Muscle of leg (tissue), 16 donors: ENCODE measurements around the gene SEC11C. TPM values are rescaled to one million over a fixed set of nuclear protein-coding genes. Genes with fewer than 3 reads are reported as not detected.
A peak's percentile ranks its signal among the peaks of the same experiment; 100 is the strongest.

Experiments
- DNase-seq: peaks from one replicate; pipeline ENCODE4 v3.0.0; 2013
- H3K27ac ChIP-seq: one replicate; pipeline ENCODE4 v1.5.1; 2013; ENCODE audit warnings: mild to moderate bottlenecking, low read length, control low read depth
- H3K27me3 ChIP-seq: one replicate; pipeline ENCODE4 v1.6.1; 2013; ENCODE audit warnings: low read length; ENCODE audit not compliant: control insufficient read depth, insufficient read depth
- H3K36me3 ChIP-seq: one replicate; pipeline ENCODE4 v1.6.1; 2013; ENCODE audit warnings: low read length; ENCODE audit not compliant: control insufficient read depth, insufficient read depth
- H3K4me1 ChIP-seq: one replicate; pipeline ENCODE4 v1.6.1; 2013; ENCODE audit warnings: low read length; ENCODE audit not compliant: control insufficient read depth, insufficient read depth
- H3K4me3 ChIP-seq: one replicate; pipeline ENCODE4 v1.5.1; 2013; ENCODE audit warnings: low read length, control low read depth
- H3K9me3 ChIP-seq: replicated peaks from 2 replicates; pipeline ENCODE4 v1.6.1; 2013; ENCODE audit warnings: low read depth, low read length; ENCODE audit not compliant: control insufficient read depth
- WGBS: methylation state at CpG from one replicate; pipeline ENCODE4 v1.1.5; 2013; ENCODE audit warnings: missing lambda C conversion rate; ENCODE audit not compliant: insufficient coverage; 5-methylcytosine and 5-hydroxymethylcytosine counted together
- long read RNA-seq, 11 donors: transcript quantifications; one replicate each; lab custom pipeline, GENCODE V29; 2026
- polyA plus RNA-seq, 8 donors: library from polyadenylated mRNA; unstranded; fragments of 120-200 nt; gene quantifications; one replicate each; pipeline versions ENCODE4 v1.2.1 to v1.2.3, GENCODE V29; 2013; ENCODE audit warnings: inconsistent platforms in 1 of 8, low replicate concordance in 1 of 8; ENCODE audit not compliant: insufficient read length in 8 of 8, insufficient read depth in 1 of 8
- total RNA-seq: library from RNA; stranded (reverse); fragments of 120-200 nt; gene quantifications from one replicate; pipeline ENCODE4 v1.2.4, GENCODE V29; 2013

SEC11C gene
- total RNA-seq (10.8 TPM), polyA plus RNA-seq (10 to 100 TPM in 3 of 8 donors, 1 to 10 TPM in 5; 8.2 to 11.5 (median 9.4) TPM)
- long read RNA-seq, donor 1, transcript SEC11C-204 (6 exons, 1,202 nt): major isoform, 6 of 6 reads
- long read RNA-seq, donor 1, partial matches to known transcripts: 0 of 6 reads
- long read RNA-seq, donor 1, other reads (novel, unspliced or antisense): 0 of 6 reads
- long read RNA-seq, donor 2: 0 reads
- long read RNA-seq, donor 3, partial matches to known transcripts: 0 of 4 reads
- long read RNA-seq, donor 3, other reads (novel, unspliced or antisense): 0 of 4 reads
- long read RNA-seq, donor 4, partial matches to known transcripts: 0 of 5 reads
- long read RNA-seq, donor 4, other reads (novel, unspliced or antisense): 0 of 5 reads
- long read RNA-seq, donor 5, transcript SEC11C-204 (6 exons, 1,202 nt): major isoform, 7 of 10 reads
- long read RNA-seq, donor 5, partial matches to known transcripts: 0 of 10 reads
- long read RNA-seq, donor 5, other reads (novel, unspliced or antisense): 0 of 10 reads
- long read RNA-seq, donor 6, transcript SEC11C-204 (6 exons, 1,202 nt): major isoform, 8 of 11 reads
- long read RNA-seq, donor 6, partial matches to known transcripts: 0 of 11 reads
- long read RNA-seq, donor 6, other reads (novel, unspliced or antisense): 0 of 11 reads
- long read RNA-seq, donor 7, partial matches to known transcripts: 0 of 6 reads
- long read RNA-seq, donor 7, other reads (novel, unspliced or antisense): 0 of 6 reads
- long read RNA-seq, donor 8, transcript SEC11C-204 (6 exons, 1,202 nt): major isoform, 5 of 5 reads
- long read RNA-seq, donor 8, partial matches to known transcripts: 0 of 5 reads
- long read RNA-seq, donor 8, other reads (novel, unspliced or antisense): 0 of 5 reads
- long read RNA-seq, donor 9, partial matches to known transcripts: 0 of 4 reads
- long read RNA-seq, donor 9, other reads (novel, unspliced or antisense): 0 of 4 reads
- long read RNA-seq, donor 10, partial matches to known transcripts: 0 of 7 reads
- long read RNA-seq, donor 10, other reads (novel, unspliced or antisense): 0 of 7 reads
- long read RNA-seq, donor 11, partial matches to known transcripts: 0 of 7 reads
- long read RNA-seq, donor 11, other reads (novel, unspliced or antisense): 0 of 7 reads

- H3K4me3 ChIP-seq: peak within 1 kb of the TSS; percentile 71
- peak within 1 kb of the TSS; percentile 74 for H3K27ac ChIP-seq
- H3K36me3 ChIP-seq: no peaks in the 10 kb centered on the region
- H3K9me3 ChIP-seq: no peaks in the 10 kb centered on the region
- H3K4me1 ChIP-seq: peaks cover 6% of the 10 kb centered on the region
- peak; percentile 96 for DNase-seq
- H3K27me3 ChIP-seq: peaks cover 12% of the 10 kb centered on the region
- under 1% methylated on average over 47 of the region's 55 CpGs for WGBS
These were observed at the start of gene SEC11C for GRCh38 chr18:59139615-59140301. Gene SEC11C, plus strand, starts transcription at chr18:59139884. Its CDS starts 65 bp downstream, at chr18:59139949.

DNA sequence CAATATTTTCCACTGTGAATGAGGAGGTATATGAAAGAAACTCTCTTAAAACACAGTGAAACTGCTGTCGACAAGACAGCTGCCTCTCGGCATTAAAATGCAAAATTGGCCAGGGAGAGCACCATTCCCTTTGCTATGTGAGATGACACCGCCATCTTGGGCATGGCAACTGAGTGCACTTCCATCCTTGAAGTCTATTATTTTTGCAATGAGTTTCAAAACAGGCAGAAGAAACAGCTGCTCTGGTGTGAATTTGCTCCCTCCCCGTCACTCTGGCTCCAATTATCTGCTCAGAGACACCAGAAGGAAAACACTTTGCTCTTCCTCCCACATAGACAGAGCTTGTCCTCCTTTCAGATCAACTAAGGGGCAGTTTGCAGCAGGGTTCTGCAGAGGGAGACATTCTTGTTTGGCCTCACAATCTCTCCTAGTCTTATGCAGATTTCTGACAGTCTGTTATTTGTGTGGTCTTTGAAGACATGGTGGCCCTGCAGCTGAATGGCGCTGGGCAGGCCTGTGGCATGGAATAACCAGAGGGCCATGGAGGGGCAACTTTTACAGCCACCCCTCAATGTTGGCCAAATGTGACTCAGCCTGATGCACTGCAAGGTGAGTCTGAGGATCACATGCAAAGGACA lies 48.6 kb upstream of the SEC11C start:
- H3K4me3 ChIP-seq: no peak overlapping the region
- 76% methylated on average over 5 of the region's 5 CpGs for WGBS
- no peak overlapping the region for H3K27ac ChIP-seq
- H3K9me3 ChIP-seq: no peaks in the 10 kb centered on the region
- no peaks in the 10 kb centered on the region for H3K36me3 ChIP-seq
- DNase-seq: no peak
- no peaks in the 10 kb centered on the region for H3K4me1 ChIP-seq
- no peaks in the 10 kb centered on the region for H3K27me3 ChIP-seq

DNA sequence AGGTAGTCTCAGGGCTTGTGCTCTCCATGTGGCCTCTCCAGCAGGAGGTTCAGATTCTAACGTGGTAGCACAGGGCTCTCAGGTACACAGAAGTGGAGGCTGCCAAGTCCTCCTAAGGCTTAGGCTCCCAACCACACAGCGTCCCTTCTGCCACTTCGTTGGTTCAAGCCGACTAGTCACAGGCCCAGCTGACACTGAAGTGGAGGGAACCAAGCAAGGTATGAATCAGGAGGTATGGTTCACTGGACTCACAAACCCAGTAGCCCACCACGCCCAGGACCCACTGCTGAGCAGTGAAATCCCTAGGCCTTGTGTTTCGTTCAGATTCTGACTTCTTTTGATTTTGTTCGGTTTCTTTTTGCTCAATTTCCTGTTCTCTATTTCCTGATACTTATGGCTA lies 46.0 kb upstream of the SEC11C start:
- Histone ChIP-seq H3K9me3 (no peaks in the 10 kb centered on the region), H3K36me3 (no peaks in the 10 kb centered on the region), H3K27ac (no peak overlapping the region), H3K27me3 (no peaks in the 10 kb centered on the region), H3K4me3 (no peak overlapping the region), H3K4me1 (no peaks in the 10 kb centered on the region)
- WGBS: 86% methylated on average over 3 of the region's 7 CpGs
- no peak for DNase-seq

- no peak for DNase-seq
- H3K9me3 ChIP-seq: no peaks in the 10 kb centered on the region
- 87% methylated on average over 3 of the region's 5 CpGs for WGBS
- H3K36me3 ChIP-seq: no peaks in the 10 kb centered on the region
- no peaks in the 10 kb centered on the region for H3K4me1 ChIP-seq
- peaks cover under 1% of the 10 kb centered on the region for H3K27me3 ChIP-seq
- no peak overlapping the region for H3K27ac ChIP-seq
- no peak overlapping the region for H3K4me3 ChIP-seq
These were observed 45.1 kb upstream of the SEC11C start for GRCh38 chr18:59094569-59094968.

DNA sequence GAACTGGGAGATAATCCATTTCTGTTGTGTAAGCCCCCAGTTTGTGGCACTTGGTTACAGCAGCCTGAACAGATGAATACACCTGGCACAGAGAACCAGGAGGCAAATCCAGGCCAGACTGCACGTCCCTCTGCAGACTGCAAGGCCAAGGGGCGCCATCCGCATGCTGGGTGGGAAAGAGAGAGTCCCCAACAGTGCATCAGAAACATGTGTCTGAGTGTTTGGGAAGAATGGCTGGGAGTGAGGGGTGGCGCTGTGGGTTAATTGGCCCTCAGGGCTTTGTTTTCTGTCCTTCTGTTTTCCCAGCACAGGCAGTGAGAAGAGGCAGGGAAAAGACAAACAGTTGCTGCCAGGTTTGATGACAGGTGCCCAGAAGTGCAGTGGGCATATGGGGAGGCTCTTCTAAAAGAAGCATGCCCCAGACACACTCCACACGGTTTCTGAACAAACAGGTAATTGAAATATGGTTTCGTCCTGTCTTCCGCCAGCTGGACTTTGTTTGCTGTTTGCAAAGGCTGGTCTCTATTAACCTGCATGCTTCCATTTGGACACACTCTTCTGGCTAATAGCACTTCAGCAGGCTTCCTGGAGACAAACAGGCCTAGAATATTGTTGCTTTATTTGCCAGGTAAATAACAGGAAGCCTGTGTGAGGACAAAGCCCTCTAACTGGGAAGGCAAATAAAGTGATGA lies 43.4 kb upstream of the SEC11C start:
- WGBS: 42% methylated on average over 4 of the region's 7 CpGs
- Histone ChIP-seq H3K27ac (no peak overlapping the region), H3K27me3 (peaks cover 3% of the 10 kb centered on the region), H3K36me3 (no peaks in the 10 kb centered on the region), H3K4me3 (no peak overlapping the region), H3K9me3 (no peaks in the 10 kb centered on the region), H3K4me1 (no peaks in the 10 kb centered on the region)
- DNase-seq: no peak

DNA sequence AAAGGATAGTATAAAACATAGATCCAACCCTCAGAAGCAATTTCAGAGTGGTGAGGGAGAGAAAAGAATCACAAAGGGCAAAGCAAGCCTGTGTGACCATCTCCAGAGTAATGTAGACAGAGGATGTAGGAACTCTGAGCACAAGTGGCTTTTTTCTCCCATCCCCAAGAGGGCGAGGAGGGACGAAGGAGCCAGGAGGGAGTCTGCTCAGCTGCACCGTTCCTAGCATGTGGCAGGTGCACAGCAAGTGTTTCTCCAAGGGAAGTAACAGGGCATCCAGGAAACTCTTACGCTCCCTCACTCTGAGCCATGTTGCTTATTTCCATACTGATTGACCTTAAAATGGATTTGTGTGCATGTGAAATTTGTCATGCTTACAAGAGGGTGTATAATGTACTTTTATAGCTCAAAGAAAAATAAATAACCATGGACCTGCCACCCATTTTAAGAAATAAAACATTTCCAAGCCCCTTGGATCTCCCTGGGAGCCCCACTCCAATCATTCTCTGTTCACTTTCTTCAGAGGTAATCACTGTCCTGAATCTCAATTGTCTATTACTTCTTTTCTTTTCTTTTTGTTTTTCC lies 37.8 kb upstream of the SEC11C start:
- Histone ChIP-seq H3K4me1 (no peaks in the 10 kb centered on the region), H3K9me3 (no peaks in the 10 kb centered on the region), H3K4me3 (no peak overlapping the region), H3K27me3 (peaks cover 5% of the 10 kb centered on the region), H3K36me3 (no peaks in the 10 kb centered on the region), H3K27ac (no peak overlapping the region)
- no peak for DNase-seq
- 20% methylated on average over 2 of the region's 4 CpGs for WGBS

DNA sequence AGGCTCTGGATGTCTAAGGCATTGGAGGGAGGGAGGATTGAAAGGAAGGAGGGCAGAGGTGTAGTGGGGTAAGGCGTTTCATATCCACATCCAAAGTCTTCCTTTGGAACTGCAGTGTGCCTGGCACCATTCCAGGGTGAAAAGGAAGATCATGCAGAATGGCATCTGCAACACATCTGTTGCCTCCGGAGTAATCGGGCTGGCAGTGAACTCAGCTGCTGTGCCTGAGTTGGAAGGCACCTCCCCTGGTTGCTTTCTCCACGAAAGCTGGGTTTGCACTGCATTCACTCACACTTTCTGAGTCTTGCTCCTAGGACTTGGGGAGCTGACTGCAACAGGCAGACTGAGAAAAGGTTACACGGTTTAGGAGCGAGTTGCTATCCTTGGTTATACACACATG lies 30.3 kb upstream of the SEC11C start:
- Histone ChIP-seq H3K36me3 (no peaks in the 10 kb centered on the region), H3K27me3 (peaks cover 10% of the 10 kb centered on the region), H3K4me1 (peaks cover 2% of the 10 kb centered on the region), H3K4me3 (no peak overlapping the region), H3K27ac (no peak overlapping the region), H3K9me3 (no peaks in the 10 kb centered on the region)
- DNase-seq: peak; percentile 26
- 31% methylated on average over 3 of the region's 6 CpGs for WGBS

- Histone ChIP-seq H3K4me1 (peaks cover 2% of the 10 kb centered on the region), H3K27ac (no peak overlapping the region), H3K36me3 (no peaks in the 10 kb centered on the region), H3K27me3 (peaks cover 10% of the 10 kb centered on the region), H3K4me3 (no peak overlapping the region), H3K9me3 (no peaks in the 10 kb centered on the region)
- DNase-seq: no peak
These were observed 25.5 kb upstream of the SEC11C start for GRCh38 chr18:59114160-59114559.
